ENCODE measurements around the gene HDAC11.
"Not testable (repeated sequence)": the region's sequence is repeated elsewhere in the genome, so short reads cannot be mapped to it uniquely, and the experiment has no call there.

The HDAC11 gene

GRCh38 chr3:13508496-13508895 lies 28.4 kb downstream of the HDAC11 start:
- no peak for DNase-seq

- no peak for DNase-seq
Measured at GRCh38 chr3:13509059-13509815, 29.1 kb downstream of the HDAC11 start.

- DNase-seq: no peak
Measured at GRCh38 chr3:13509816-13510192, 29.7 kb downstream of the HDAC11 start.

GRCh38 chr3:13512451-13512850 lies 32.3 kb downstream of the HDAC11 start:
- DNase-seq: no peak

GRCh38 chr3:13513051-13513912 lies 33.2 kb downstream of the HDAC11 start:
- DNase-seq: no peak

- DNase-seq: no peak
Measured at GRCh38 chr3:13513913-13514517, 33.9 kb downstream of the HDAC11 start.

- DNase-seq: no peak
Measured at GRCh38 chr3:13514639-13515435, 34.7 kb downstream of the HDAC11 start.

GRCh38 chr3:13515786-13516759 lies 36.0 kb downstream of the HDAC11 start:
- no peak for DNase-seq

GRCh38 chr3:13516760-13517135 lies 36.6 kb downstream of the HDAC11 start:
- no peak for DNase-seq

GRCh38 chr3:13517253-13517977 lies 37.3 kb downstream of the HDAC11 start:
- DNase-seq: no peak

GRCh38 chr3:13518516-13518953 lies 38.4 kb downstream of the HDAC11 start:
- no peak for DNase-seq

- no peak for DNase-seq
Measured at GRCh38 chr3:13519006-13519791, 39.1 kb downstream of the HDAC11 start.

GRCh38 chr3:13520326-13520880 lies 40.3 kb downstream of the HDAC11 start:
- DNase-seq: no peak

GRCh38 chr3:13521309-13521708 lies 41.2 kb downstream of the HDAC11 start:
- DNase-seq: no peak

GRCh38 chr3:13521749-13522148 lies 41.6 kb downstream of the HDAC11 start:
- not testable (repeated sequence) for DNase-seq

- DNase-seq: no peak
Measured at GRCh38 chr3:13522236-13522635, 42.1 kb downstream of the HDAC11 start.

GRCh38 chr3:13524979-13525669 lies 45.0 kb downstream of the HDAC11 start:
- no peak for DNase-seq

GRCh38 chr3:13525827-13526625 lies 45.9 kb downstream of the HDAC11 start:
- DNase-seq: no peak

Measured in CD4-positive, alpha-beta T cell treated with Interferon alpha-2 for 1 hour (primary cell).